SH-SY5Y (cell line): ENCODE data around the gene OGFRL1.

Experiments used
- GATA2 ChIP-seq: IDR thresholded peaks from 2 replicates; pipeline ENCODE4 v1.6.1; 2011; ENCODE audit warnings: mild to moderate bottlenecking, low read depth, low read length
- GATA3 ChIP-seq: IDR thresholded peaks from 2 replicates; pipeline ENCODE4 v1.6.1; 2011; ENCODE audit warnings: low read depth, mild to moderate bottlenecking, low read length, moderate library complexity

DNA sequence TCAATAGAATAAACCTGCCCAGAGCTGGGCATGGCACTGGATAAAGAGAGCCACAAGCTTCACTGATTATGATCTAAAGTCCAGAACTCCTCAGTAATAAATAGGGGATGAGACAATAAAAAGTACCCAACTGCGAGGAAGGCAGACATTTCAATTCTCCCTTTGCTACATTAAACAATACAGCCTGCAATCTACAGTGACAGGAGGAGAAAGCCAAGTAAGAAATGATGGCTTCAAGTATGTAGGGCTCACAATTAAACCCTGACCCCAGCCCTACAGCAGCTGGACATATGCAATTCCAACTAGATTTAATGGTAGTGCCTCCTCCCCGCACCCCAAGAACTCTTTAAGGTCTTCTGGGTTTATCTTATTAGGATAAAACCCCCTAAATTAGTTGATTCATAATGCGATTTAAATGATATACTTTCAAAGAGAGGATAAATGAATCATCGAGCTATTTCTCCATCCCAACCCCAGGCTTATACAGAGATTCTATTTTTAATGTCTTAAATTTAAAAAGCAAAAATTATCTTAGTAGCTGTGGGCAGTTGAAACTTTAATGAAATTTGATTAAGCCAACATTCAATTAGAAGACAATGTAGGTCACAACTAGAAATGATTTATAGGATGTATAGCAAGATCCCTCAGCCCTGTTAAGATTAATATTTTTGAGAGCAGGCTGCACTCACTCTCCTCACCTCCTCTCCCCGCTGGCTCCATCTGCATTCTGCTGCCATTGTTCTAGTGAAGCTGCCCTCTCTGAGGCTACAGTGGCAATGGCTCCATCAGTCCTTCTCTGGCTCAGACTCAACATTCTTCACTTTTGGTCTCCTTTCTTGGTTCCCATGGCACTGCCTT, 57.1 kb downstream of the OGFRL1 start:
- peak; percentile 34; the same call in 1 of the 2 replicates for TF ChIP-seq GATA2
- TF ChIP-seq GATA3: no peak
